ENCODE measurements around the gene CFAP97.
A peak's percentile ranks its signal among the peaks of the same experiment; 100 is the strongest.
"Not testable (repeated sequence)": the region's sequence is repeated elsewhere in the genome, so short reads cannot be mapped to it uniquely, and the experiment has no call there.

The CFAP97 gene

GRCh38 chr4:185203486-185204237 lies at the start of gene CFAP97:
Gene CFAP97 (minus strand): TSS chr4:185204000. CDS start chr4:185191196, 12,804 bp downstream.
- DNase-seq = peak; percentile 76

- no peak for DNase-seq
These were observed 45.3 kb upstream of the CFAP97 start for GRCh38 chr4:185249105-185249504.

- no peak for DNase-seq
These were observed 44.7 kb upstream of the CFAP97 start for GRCh38 chr4:185248393-185249039.

DNA sequence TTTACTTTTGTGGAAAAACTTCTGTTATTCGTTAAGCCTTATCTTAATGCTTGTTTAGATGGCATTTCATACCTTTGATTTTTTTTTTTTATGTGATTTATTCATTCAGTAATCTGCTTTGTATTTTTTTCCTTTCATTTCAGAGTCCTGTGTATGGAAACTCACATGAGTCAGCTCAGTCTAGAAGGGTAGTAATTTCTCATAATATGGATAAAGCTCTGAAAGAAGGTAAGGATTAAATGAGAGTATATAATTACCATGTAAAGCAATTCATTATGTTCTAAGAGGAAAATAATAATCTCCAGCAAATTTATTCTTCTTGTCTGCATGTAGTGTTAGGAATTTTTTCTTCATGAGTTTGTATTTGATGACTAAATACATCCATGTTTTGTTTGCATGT lies 43.4 kb upstream of the CFAP97 start:
- DNase-seq = no peak

DNA sequence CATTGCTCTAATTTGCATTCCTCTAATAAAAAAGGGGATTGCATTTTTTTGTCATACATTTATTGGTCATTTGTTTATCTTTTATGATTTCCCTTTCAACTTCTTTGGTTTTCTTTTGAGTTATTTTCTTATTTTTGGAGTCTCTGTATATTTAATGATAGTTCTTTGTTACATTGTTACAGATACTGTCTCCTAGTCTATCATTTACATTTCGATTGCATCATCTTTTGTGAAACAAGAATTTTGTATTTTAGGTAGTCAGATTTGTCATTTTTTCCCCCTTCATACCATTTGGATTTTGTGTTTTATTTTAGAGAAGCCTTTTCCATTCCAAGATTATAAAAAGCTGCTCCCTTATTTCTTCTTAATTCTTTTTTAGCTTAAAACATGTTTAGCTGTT lies 42.7 kb upstream of the CFAP97 start:
- no peak for DNase-seq

DNA sequence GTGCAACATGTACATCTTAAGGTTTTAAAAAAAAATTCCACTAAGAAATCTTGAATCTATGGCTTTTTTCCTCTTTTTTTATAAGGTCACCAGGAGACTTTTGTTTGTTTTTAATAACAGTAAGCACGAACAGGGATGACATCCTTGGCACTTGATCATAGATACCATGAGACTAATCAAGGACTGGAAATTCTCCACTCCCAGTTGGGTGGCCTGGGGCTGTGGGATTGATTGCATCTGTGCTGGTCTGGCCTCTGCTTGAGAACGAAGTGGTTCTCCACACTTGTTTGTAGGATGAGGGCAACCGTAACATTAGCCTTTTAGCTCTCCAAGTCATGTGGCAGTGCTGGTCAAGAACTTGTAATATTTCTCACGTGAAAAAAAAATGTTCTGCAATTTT lies 41.0 kb upstream of the CFAP97 start:
- DNase-seq = no peak

DNA sequence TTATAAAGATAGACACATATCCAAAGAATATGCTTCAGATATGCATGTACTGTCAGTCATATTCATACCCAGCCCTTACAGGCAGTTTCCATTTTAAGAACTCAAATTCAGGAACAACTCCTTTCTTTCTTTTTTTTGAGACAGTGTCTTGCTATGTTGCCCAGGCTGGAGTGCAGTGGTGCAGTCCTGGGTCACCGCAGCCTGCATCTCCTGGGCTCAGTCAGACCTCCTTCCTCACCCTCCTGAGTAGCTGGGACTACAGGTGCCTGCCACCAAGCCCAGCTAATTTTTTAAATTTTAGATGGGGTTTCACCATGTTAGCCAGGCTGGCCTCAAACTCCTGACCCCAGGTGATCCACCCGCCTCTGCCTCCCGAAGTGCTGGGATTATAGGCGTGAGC lies 40.1 kb upstream of the CFAP97 start:
- DNase-seq = no peak

DNA sequence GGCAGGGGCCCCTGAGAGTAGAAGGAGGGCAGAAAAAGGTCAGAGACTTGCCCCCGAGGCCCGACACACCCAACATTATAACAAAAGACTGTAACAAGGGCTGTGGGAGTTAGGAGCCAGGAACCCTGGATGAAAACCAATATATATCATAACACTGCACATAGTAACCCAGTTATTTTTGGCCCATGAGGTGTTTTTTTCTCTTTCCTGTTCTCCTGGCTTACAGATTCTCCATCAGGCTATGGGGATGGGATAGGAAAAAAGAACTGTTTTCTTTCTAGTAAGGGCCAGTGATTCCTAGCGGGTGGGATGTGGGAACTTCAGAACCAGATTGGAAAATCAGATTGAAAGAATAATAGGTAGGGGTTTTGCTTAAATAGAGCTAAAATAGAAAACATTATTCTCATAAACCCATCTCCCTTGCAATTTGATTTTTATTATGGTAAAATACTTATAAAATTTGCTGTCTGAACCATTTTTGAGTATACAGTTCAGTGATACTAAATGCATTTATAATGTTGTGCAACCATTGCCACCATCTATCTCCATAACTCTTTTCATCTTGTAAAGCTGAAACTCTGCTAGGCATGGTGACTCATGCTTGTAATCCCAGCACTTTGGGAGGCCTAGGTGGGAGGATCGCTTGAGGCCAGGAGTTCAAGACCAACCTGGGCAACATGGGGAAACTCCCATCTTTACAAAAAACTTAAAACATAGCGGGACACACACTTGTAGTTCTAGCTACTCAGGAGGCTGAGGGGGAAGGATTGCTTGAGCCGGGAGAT lies 39.1 kb upstream of the CFAP97 start:
- DNase-seq = no peak

DNA sequence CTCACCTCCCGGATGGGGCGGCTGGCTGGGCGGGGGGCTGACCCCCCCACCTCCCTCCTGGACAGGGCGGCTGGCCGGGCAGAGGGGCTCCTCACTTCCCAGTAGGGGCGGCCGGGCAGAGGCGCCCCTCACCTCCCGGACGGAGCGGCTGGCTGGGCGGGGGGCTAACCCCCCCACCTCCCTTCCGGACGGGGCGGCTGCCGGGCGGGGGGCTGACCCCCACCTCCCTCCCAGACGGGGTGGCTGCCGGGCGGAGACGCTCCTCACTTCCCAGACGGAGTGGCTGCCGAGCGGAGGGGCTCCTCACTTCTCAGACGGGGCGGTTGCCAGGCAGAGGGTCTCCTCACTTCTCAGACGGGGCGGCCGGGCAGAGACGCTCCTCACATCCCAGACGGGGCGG lies 36.7 kb upstream of the CFAP97 start:
- not testable (repeated sequence) for DNase-seq

GRCh38 chr4:185238750-185239149 lies 35.0 kb upstream of the CFAP97 start:
- DNase-seq = no peak

- no peak for DNase-seq
These were observed 34.4 kb upstream of the CFAP97 start for GRCh38 chr4:185238215-185238681.

DNA sequence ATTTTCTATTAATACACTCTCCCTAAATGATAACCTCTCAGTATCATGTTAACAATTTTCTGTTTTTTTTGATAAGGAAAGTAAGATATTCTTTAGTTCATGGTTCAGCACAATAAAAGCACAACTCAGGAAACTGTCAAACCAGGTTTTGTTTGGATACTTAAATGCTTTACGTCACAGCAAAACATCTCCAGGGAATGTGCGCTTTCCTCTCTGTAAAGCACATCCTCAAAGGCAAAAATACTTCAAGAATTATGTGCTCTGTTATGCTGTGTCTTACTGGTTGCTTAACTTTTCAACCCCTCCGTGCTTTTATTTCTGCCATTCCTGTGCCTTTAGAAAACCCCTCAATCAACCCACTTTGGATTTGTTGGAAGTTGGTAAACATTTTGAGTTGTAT lies 33.4 kb upstream of the CFAP97 start:
- DNase-seq = no peak

DNA sequence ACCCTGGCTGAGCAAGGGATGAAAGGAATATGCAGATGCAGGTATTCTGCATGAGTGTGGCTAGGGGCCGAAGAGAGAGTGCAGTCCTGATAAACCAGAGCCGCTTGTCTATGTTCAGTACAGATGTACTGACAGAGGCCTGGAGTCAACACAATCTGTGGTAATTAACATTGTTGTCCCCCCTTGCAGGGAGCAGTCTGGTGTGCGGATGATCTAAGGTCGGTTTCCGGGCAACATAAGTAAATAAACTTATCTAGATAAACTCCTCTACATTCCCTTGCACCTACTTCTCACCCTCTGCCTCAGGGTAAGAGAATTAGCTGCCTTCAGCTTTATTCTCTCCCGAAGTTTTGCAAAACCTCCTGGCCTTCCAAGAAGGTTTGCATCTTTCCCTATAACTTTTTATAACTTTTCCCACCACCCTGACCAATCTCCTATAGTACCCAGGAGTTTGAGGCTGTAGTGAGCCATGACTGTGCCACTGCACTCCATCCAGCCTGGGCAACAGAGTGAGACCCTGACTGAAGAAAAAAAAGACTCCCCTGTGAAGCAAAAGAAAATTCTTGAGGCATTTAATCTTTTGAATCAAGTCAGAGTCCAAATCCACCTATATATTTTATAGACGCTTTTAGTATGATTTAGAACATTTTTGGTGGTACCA lies 32.2 kb upstream of the CFAP97 start:
- no peak for DNase-seq

DNA sequence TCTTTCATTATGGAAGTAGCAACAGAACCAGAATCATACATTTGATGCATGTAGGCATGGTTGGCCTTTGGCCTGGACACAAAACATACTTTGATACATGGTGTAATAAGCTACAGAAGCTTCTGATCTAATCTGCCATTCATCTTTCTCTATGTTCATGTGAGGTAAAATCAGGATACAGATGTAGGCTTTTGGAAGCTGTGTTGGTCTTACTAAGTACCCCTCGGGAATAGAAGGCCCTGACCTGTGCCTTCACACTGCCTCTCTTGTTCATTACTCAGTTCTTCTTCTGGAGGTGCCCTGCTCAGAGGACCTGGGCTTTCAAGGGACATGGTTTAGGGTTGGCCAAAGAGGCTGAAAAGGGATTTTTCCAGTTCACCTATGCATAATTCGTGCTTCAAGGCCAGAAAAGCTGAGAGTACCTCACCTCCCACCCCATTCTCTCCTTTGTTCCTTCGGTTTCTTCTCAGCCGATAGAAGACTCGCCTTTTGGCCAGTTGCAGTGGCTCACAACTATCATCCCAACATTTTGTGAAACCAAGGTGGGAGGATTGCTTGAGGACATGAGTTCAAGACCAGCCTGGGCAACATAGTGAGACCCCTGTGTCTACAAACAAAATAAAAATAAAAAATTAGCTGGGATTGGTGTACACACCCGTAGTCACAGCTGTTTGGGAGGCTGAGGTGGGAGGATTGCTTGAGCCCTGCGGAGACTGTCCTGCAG lies 31.5 kb upstream of the CFAP97 start:
- no peak for DNase-seq

DNA sequence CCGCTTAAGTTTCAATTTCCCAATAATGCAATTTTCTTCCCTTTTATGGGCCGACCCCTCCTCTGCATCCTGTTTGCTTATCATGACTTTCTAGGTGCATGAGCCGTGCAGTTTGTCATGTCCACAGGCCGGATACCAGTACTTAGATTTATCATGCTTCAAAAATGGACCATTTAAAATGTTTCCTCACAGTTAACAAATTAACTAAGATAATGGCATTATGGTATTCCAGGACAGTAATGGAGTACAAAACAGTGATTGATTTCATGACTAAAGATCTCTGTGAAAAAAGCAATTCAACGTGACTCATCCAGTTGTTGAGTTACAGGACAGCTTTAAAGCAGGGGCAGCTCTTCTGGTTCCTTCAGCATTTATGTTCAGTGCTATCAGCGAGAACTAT lies 28.6 kb upstream of the CFAP97 start:
- no peak for DNase-seq

DNA sequence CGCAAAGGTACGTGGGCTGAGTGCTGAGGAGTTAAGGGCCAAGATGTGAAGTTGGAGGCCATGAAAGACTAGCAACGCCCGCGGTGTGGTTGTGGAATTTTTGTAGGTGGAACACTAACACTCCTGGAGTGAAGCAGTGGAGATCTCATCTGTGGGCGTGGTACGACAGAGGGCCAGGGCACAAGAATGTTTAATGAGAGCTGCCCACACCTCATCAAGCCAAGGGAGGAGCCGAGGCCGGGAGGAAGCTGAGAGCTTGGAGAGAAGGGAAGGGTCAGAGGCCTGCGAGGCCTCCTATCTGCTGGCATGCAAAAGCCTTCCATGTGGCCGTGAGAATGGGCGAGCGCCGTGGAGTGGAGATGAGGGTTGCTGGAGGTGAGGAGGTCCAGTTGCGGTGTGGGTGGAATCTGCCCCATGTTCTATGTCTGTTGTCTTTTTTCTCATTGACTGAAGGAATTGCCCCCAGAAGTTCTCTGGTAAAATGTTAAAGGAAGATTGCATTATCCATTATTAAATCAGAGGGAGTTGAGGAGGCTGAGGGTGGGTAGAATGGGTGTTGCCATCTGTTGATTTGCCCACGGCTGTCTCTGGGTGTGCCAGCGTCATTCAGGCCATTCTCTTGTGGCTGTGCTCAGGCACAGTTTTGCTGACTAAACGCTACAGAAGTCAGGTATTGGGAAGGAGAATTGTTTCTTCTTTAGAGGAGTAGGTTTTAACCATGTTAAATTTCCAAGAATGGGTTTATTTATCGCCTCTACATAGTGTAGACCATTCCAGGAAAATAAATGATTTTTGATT lies 25.4 kb upstream of the CFAP97 start:
- DNase-seq = no peak

GRCh38 chr4:185227713-185228278 lies 24.0 kb upstream of the CFAP97 start:
- no peak for DNase-seq

DNA sequence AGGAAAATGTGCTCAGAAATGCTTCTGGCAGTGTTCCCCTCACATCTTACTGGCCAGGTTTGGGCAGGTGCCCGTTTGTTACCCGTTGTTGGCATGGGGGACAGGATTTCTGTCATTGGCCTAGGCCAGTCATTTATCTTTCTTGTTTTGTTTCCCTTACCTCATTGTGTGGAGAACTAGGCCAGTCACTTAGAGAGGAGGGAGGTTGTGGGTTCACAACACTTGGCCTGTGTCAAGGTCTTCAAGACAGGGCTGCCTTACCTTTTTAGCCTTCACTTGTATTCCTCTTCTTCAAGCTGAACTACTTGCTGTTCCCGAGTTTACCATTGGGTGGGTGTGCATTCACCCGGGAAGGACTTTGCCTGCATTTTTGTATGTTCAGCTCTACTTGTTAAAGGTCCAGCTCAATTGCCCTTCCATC lies 23.3 kb upstream of the CFAP97 start:
- DNase-seq = no peak

DNA sequence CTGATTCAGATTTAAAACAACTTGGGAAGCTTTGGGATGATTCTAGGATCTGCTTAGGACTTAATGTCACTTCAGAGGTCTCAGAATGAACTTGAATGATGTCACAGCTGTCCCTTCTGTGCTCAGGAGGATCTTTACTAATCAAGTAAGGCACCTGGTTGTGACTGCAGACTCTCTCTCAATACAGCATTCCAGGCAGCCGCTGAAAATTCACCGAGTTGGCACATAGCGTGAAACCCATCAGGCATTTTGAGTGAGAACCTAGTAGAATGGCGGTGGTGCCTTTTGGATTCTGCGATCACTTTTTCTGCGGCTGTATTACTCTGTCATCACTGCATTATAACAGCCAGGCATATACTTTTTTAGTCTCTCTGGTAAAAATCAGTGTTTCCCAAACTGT lies 22.1 kb upstream of the CFAP97 start:
- no peak for DNase-seq

DNA sequence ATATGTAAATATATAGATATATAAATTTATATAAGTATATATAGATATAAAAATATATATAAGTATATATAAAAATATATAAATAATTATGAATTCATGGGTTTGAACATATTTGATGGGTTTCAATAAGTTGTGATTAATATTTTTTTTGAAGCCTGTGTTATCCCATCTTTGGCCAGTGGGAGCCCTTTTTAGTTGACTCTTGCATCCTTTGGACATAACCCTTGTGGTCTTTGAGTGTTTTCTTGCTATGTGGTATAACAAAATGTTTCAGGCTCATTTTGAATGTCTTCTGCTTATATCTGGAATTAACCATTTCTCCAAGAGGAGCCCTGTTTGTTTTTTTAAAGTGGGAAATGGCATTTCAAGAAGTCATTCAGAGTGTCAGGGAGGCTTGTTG lies 20.8 kb upstream of the CFAP97 start:
- DNase-seq = no peak

DNA sequence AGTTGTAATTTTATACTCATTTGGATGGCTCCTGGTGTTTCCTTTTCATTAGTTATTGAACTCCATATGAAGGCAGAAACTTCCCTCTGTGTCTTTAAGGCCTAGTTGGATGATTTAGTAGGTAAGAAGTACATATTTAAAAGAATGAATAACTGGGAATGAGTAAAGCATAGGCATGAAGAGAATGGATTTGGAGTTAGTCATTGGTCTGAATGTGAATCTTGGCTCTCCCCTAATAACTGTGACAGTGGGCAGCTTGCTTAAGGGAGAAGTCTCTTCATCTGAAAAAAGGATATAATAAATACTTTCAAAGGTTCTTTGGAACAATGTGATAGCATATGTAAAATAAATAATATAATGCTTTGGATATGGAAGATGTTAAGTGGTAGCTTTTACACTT lies 18.8 kb upstream of the CFAP97 start:
- DNase-seq = no peak
